ENCODE data around the gene BCL11A. TPM values are rescaled to one million over a fixed set of nuclear protein-coding genes. Genes with fewer than 3 reads are reported as not detected.

BCL11A gene
- polyA plus RNA-seq, 3 donors = 8.7 to 15.6 (median 11.1) TPM

DNA sequence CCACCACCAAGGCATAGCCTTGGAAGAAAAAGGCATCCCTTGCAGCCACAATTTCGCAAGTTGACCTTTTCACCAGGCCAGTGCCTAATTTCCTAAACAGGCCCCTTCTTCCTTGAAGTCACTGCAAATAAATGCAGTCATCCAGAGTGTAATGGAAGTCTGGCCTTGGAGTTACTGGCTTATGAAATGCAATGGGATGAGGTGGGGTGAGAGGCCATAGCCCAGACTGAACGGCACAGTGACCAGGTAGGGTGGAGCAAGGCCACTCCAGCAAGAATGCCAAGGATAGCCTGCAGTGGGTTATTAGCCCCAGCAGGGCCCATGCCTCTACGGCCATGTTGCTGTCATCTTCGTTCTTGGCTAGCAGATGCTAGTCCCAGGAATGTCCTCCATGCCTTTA lies 68.4 kb downstream of the BCL11A start:
- peak overlapping the region in 1 of 2 donors; percentile 98 for H3K4me3 Mint-ChIP-seq
- Histone ChIP-seq H3K9me3 (replicated peaks in 1 of 2; ENCODE audit: control insufficient read depth in 1 of 2, insufficient read depth in 1 of 2, low read length in 2 of 2) (no peaks in the 10 kb centered on the region), H3K4me3 (replicated peaks in 1 of 3; ENCODE audit: low read depth in 2 of 3, low read length in 3 of 3) (peak overlapping the region in 1 of 3 experiments; percentile 57), H3K36me3 (replicated peaks in 1 of 2; ENCODE audit: control insufficient read depth in 1 of 2, insufficient read depth in 2 of 2, low read length in 2 of 2) (no peaks in the 10 kb centered on the region), H3K9ac (ENCODE audit: insufficient read depth, low read length, poor library complexity, severe bottlenecking) (no peak overlapping the region), H2AFZ (ENCODE audit: insufficient read depth, low read depth, low read length, poor library complexity, severe bottlenecking) (no peak overlapping the region), H3K27me3 (ENCODE audit: control insufficient read depth in 2 of 2, insufficient read depth in 2 of 2, low read length in 2 of 2) (no peaks in the 10 kb centered on the region), H3K79me2 (ENCODE audit: insufficient read depth, low read length) (peaks cover 82% of the 10 kb centered on the region), H4K20me1 (ENCODE audit: insufficient read depth, low read length) (no peaks in the 10 kb centered on the region), H3K4me1 (ENCODE audit: control insufficient read depth in 1 of 2, insufficient read depth in 2 of 2, low read length in 2 of 2) (peaks cover 59 to 65% of the 10 kb centered on the region in 2 donors), H3K4me2 (replicated peaks; ENCODE audit: extremely low read depth, low read length, poor library complexity, severe bottlenecking) (peak overlapping the region; percentile 65), H3K27ac (ENCODE audit: low read depth in 1 of 2, low read length in 2 of 2) (peak overlapping the region; percentile 82 to 94)
- peaks cover 85% of the 10 kb centered on the region for H3K4me1 Mint-ChIP-seq
- H3K9me3 Mint-ChIP-seq = no peaks in the 10 kb centered on the region
- intact Hi-C loops (cut with micrococcal nuclease) = loop anchor here (2.0 to 10.0 kb wide), 2 partner anchors 66 to 70 kb away; partner anchors contain the start of gene BCL11A (in 1 of the 2)
- no peaks in the 10 kb centered on the region for H3K27me3 Mint-ChIP-seq (ENCODE audit: low read depth in 3 of 3)
- DNase-seq = peak in 2 of 3 donors; percentile 31 to 44
- 88% methylated on average over 3 of the region's 4 CpGs for WGBS (ENCODE audit: insufficient coverage)
- H3K36me3 Mint-ChIP-seq = peaks cover 0 to 7% of the 10 kb centered on the region in 2 donors
- TF ChIP-seq, protein P1, sequence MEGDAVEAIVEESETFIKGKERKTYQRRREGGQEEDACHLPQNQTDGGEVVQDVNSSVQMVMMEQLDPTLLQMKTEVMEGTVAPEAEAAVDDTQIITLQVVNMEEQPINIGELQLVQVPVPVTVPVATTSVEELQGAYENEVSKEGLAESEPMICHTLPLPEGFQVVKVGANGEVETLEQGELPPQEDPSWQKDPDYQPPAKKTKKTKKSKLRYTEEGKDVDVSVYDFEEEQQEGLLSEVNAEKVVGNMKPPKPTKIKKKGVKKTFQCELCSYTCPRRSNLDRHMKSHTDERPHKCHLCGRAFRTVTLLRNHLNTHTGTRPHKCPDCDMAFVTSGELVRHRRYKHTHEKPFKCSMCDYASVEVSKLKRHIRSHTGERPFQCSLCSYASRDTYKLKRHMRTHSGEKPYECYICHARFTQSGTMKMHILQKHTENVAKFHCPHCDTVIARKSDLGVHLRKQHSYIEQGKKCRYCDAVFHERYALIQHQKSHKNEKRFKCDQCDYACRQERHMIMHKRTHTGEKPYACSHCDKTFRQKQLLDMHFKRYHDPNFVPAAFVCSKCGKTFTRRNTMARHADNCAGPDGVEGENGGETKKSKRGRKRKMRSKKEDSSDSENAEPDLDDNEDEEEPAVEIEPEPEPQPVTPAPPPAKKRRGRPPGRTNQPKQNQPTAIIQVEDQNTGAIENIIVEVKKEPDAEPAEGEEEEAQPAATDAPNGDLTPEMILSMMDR (IDR thresholded peaks at IDR 0.05) = no peak
- peak overlapping the region; percentile 95 to 99 (median 97) for H3K27ac Mint-ChIP-seq

DNA sequence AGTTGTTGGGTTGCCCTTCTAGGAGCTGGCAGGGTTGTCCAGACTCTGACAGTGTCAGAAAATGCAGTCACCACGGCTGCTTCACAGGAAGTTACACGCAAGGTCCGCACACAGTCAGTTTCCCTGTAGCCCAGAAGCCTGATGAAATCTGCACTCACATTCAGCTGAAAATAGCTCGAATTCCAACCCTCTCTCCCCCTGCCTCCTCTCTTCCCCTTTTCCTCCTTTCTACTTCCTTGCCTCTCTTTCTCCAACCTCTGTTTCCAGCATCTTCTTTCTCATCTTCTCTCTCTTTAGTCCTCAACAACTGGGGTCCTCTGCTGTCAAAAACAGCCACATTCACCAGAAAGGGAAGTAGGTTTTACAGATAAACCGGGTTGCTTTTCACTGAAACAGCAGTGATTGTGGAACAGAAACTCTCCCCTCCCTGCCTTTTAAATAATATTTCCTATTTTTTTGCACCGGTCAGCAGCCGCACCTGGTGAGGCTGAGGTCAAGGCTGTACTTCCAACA lies 69.3 kb downstream of the BCL11A start:
- Mint-ChIP-seq H3K36me3 (peaks cover 3 to 8% of the 10 kb centered on the region in 2 donors), H3K9me3 (no peaks in the 10 kb centered on the region), H3K4me1 (peaks cover 83% of the 10 kb centered on the region), H3K27me3 (ENCODE audit: low read depth in 3 of 3) (no peaks in the 10 kb centered on the region), H3K4me3 (peak overlapping the region; percentile 63 to 98), H3K27ac (peak overlapping the region; percentile 95 to 99 (median 97))
- Histone ChIP-seq H3K9ac (ENCODE audit: insufficient read depth, low read length, poor library complexity, severe bottlenecking) (peak overlapping the region; percentile 56), H4K20me1 (ENCODE audit: insufficient read depth, low read length) (no peaks in the 10 kb centered on the region), H3K27me3 (ENCODE audit: control insufficient read depth in 2 of 2, insufficient read depth in 2 of 2, low read length in 2 of 2) (no peaks in the 10 kb centered on the region), H3K4me1 (ENCODE audit: control insufficient read depth in 1 of 2, insufficient read depth in 2 of 2, low read length in 2 of 2) (peaks cover 59 to 65% of the 10 kb centered on the region in 2 donors), H3K4me2 (replicated peaks; ENCODE audit: extremely low read depth, low read length, poor library complexity, severe bottlenecking) (peak overlapping the region; percentile 65), H3K9me3 (replicated peaks in 1 of 2; ENCODE audit: control insufficient read depth in 1 of 2, insufficient read depth in 1 of 2, low read length in 2 of 2) (no peaks in the 10 kb centered on the region), H2AFZ (ENCODE audit: insufficient read depth, low read depth, low read length, poor library complexity, severe bottlenecking) (peak overlapping the region; percentile 74), H3K36me3 (replicated peaks in 1 of 2; ENCODE audit: control insufficient read depth in 1 of 2, insufficient read depth in 2 of 2, low read length in 2 of 2) (no peaks in the 10 kb centered on the region), H3K27ac (ENCODE audit: low read depth in 1 of 2, low read length in 2 of 2) (peak overlapping the region; percentile 82 to 94), H3K4me3 (replicated peaks in 1 of 3; ENCODE audit: low read depth in 2 of 3, low read length in 3 of 3) (peak overlapping the region; percentile 28 to 57 (median 46)), H3K79me2 (ENCODE audit: insufficient read depth, low read length) (peaks cover 82% of the 10 kb centered on the region)
- WGBS (ENCODE audit: insufficient coverage) = 0% methylated on average over 5 of the region's 7 CpGs
- intact Hi-C loops (cut with micrococcal nuclease) = loop anchor here (1.0 to 10.0 kb wide), 3 partner anchors 32 to 71 kb away; partner anchors contain the start of gene BCL11A (in 1 of the 2)
- DNase-seq = peak; percentile 85 to 92 (median 89)
- TF ChIP-seq, protein P1 (IDR thresholded peaks at IDR 0.05) = no peak
